C4-2B (cell line): ENCODE results near the gene MORC4.

ENCODE experiments used
- ZFX ChIP-seq: fragments of 450-650 bp; IDR thresholded peaks from 2 replicates; pipeline ENCODE4 v1.6.1; 2017
- TF ChIP-seq, protein P1 (sequence below): fragments of 450-650 bp; conservative IDR thresholded peaks from 2 replicates; pipeline ENCODE4 v1.5.1; 2017; ENCODE audit warnings: mild to moderate bottlenecking

- TF ChIP-seq, protein P1, sequence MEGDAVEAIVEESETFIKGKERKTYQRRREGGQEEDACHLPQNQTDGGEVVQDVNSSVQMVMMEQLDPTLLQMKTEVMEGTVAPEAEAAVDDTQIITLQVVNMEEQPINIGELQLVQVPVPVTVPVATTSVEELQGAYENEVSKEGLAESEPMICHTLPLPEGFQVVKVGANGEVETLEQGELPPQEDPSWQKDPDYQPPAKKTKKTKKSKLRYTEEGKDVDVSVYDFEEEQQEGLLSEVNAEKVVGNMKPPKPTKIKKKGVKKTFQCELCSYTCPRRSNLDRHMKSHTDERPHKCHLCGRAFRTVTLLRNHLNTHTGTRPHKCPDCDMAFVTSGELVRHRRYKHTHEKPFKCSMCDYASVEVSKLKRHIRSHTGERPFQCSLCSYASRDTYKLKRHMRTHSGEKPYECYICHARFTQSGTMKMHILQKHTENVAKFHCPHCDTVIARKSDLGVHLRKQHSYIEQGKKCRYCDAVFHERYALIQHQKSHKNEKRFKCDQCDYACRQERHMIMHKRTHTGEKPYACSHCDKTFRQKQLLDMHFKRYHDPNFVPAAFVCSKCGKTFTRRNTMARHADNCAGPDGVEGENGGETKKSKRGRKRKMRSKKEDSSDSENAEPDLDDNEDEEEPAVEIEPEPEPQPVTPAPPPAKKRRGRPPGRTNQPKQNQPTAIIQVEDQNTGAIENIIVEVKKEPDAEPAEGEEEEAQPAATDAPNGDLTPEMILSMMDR: no peak
- no peak for TF ChIP-seq ZFX
Measured at GRCh38 chrX:106955004-106955772, 44.8 kb downstream of the MORC4 start.
